GM23338 (cell line): Measurements from ENCODE around the gene MYO3B.

Experiments
- ETS1 ChIP-seq: IDR thresholded peaks from 2 replicates; pipeline ENCODE4 v1.6.1; 2016; ENCODE audit warnings: antibody characterized with exemption
- EZH2 ChIP-seq: fragments of 200-600 bp; sonication (generic); IDR thresholded peaks from one replicate; pipeline ENCODE4 v1.8.0; 2017; ENCODE audit warnings: antibody characterized with exemption, mild to moderate bottlenecking, low read depth; ENCODE audit not compliant: unreplicated experiment
- EZH2phosphoT487 ChIP-seq: fragments of 200-600 bp; sonication (generic); IDR thresholded peaks from one replicate; pipeline ENCODE4 v1.8.1; 2018; ENCODE audit warnings: antibody characterized with exemption; ENCODE audit not compliant: unreplicated experiment
- POLR2AphosphoS5 ChIP-seq: IDR thresholded peaks from 2 replicates; pipeline ENCODE4 v1.6.1; 2016; ENCODE audit warnings: antibody characterized with exemption, low read depth
- REST ChIP-seq: IDR thresholded peaks from one replicate; pipeline ENCODE4 v1.6.1; 2018; ENCODE audit warnings: antibody characterized with exemption; ENCODE audit not compliant: unreplicated experiment
- ZNF331 ChIP-seq: fragments of 250-450 bp; sonication (Bioruptor Pico); IDR thresholded peaks from 2 replicates; pipeline ENCODE4 v1.5.0; 2020; ENCODE audit warnings: low read depth, mild to moderate bottlenecking, moderate library complexity
- TF ChIP-seq, protein P1 (sequence below), 2 experiments: fragments of 200-600 bp in 1 of 2; sonication (generic) in 1 of 2; conservative IDR thresholded peaks; 2 replicates each; pipeline versions ENCODE4 v1.5.1 to v1.6.1; 2016 to 2017; ENCODE audit warnings: antibody characterized with exemption in 2 of 2, low read depth in 2 of 2, mild to moderate bottlenecking in 2 of 2, moderate library complexity in 1 of 2

DNA sequence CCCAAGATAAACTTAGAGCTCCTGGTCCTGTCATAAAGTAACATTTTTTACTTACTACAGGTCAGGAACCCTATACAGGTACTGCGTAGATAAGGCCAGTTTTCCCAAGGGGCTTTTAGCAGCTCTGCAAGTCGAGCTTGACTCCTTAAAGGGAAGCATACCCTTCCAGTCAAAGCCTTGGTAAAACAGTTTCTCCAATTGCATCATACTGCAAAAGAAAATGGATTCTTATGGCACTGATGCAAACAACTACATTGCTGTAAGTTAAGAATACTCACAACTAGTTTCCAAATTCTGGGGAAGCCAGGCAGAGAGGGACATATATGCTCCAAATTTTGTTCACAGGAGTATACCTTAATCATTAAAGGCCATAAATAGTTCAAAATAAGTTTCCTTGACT, 31.0 kb downstream of the MYO3B start:
- TF ChIP-seq, protein P1, sequence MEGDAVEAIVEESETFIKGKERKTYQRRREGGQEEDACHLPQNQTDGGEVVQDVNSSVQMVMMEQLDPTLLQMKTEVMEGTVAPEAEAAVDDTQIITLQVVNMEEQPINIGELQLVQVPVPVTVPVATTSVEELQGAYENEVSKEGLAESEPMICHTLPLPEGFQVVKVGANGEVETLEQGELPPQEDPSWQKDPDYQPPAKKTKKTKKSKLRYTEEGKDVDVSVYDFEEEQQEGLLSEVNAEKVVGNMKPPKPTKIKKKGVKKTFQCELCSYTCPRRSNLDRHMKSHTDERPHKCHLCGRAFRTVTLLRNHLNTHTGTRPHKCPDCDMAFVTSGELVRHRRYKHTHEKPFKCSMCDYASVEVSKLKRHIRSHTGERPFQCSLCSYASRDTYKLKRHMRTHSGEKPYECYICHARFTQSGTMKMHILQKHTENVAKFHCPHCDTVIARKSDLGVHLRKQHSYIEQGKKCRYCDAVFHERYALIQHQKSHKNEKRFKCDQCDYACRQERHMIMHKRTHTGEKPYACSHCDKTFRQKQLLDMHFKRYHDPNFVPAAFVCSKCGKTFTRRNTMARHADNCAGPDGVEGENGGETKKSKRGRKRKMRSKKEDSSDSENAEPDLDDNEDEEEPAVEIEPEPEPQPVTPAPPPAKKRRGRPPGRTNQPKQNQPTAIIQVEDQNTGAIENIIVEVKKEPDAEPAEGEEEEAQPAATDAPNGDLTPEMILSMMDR (conservative IDR thresholded peaks at IDR 0.05; ENCODE audit: low read depth in 2 of 2), result no peak
- TF ChIP-seq ZNF331 (CRISPR knock-in tag) (no peak), POLR2AphosphoS5 (no peak), EZH2 (no peak), EZH2phosphoT487 (no peak), REST (no peak), ETS1 (no peak)
